ENCODE results near the gene ADD2. TPM values are rescaled to one million over a fixed set of nuclear protein-coding genes. Genes with fewer than 3 reads are reported as not detected.
A peak's percentile ranks its signal among the peaks of the same experiment; 100 is the strongest.

Gene ADD2
- total RNA-seq, 3 donors from 2014 or later = 4.8 to 13.7 (median 8.0) TPM

- Mint-ChIP-seq H3K36me3 (ENCODE audit: insufficient read depth) (no peaks in the 10 kb centered on the region), H3K27me3 (ENCODE audit: low read depth) (no peaks in the 10 kb centered on the region), H3K4me1 (ENCODE audit: low read depth) (no peaks in the 10 kb centered on the region), H3K4me3 (no peak overlapping the region), H3K9me3 (no peaks in the 10 kb centered on the region)
- DNase-seq = no peak
- ATAC-seq = no peak
These were observed 88.7 kb downstream of the ADD2 start for GRCh38 chr2:70679259-70679658.

GRCh38 chr2:70678576-70679143 lies 89.3 kb downstream of the ADD2 start:
- DNase-seq (no peak), ATAC-seq (no peak)
- Mint-ChIP-seq H3K27me3 (ENCODE audit: low read depth) (no peaks in the 10 kb centered on the region), H3K4me1 (ENCODE audit: low read depth) (no peaks in the 10 kb centered on the region), H3K9me3 (no peaks in the 10 kb centered on the region), H3K36me3 (ENCODE audit: insufficient read depth) (no peaks in the 10 kb centered on the region), H3K4me3 (no peak overlapping the region)

DNA sequence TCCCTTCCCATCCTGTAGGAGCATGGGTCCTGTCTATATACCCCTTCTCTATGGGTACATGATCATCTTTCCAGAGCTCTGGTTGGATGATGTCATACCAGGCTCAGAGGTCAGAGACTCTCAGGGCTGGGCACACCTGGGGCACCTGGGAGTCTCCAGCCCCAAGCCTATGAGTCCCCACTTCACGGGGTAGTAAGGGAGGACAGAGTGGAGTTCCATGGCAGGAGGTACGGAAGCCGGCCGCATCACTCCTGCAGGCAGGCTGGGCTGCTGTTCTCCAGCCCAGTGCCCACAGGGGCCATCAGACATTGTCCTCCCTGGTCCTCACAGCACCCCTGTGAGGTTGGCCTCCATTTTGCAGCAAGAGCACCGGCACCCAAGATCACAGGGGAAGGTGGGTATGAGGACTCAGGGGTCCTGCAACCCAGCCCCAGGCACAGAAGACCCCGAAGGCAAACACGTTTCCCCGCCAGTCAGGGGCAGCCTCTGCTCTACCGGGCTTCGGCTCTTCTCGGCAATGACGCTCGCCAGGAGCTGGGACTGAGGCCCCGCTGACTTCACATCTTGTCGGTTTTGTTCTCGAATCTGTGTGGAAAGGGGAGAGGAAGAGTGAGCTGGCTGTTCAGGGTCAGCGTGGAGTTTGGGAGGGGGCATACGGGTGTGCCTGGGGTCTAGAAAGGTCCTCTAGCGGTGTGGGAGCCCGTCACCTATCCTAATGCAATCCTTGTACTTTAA lies 91.5 kb downstream of the ADD2 start:
- DNase-seq = no peak
- no peaks in the 10 kb centered on the region for H3K9me3 Mint-ChIP-seq

GRCh38 chr2:70675862-70676261 lies 92.1 kb downstream of the ADD2 start:
- no peaks in the 10 kb centered on the region for H3K4me1 Mint-ChIP-seq (ENCODE audit: low read depth)
- no peak overlapping the region for H3K4me3 Mint-ChIP-seq
- no peaks in the 10 kb centered on the region for H3K27me3 Mint-ChIP-seq (ENCODE audit: low read depth)
- H3K9me3 Mint-ChIP-seq = no peaks in the 10 kb centered on the region
- no peak for ATAC-seq
- no peak for DNase-seq
- no peaks in the 10 kb centered on the region for H3K36me3 Mint-ChIP-seq (ENCODE audit: insufficient read depth)

More for the DNA sequence above, 91.5 kb downstream of the ADD2 start:
- Mint-ChIP-seq H3K36me3 (ENCODE audit: insufficient read depth) (no peaks in the 10 kb centered on the region), H3K4me1 (ENCODE audit: low read depth) (no peaks in the 10 kb centered on the region), H3K4me3 (no peak overlapping the region), H3K27me3 (ENCODE audit: low read depth) (no peaks in the 10 kb centered on the region)
- ATAC-seq = no peak

DNA sequence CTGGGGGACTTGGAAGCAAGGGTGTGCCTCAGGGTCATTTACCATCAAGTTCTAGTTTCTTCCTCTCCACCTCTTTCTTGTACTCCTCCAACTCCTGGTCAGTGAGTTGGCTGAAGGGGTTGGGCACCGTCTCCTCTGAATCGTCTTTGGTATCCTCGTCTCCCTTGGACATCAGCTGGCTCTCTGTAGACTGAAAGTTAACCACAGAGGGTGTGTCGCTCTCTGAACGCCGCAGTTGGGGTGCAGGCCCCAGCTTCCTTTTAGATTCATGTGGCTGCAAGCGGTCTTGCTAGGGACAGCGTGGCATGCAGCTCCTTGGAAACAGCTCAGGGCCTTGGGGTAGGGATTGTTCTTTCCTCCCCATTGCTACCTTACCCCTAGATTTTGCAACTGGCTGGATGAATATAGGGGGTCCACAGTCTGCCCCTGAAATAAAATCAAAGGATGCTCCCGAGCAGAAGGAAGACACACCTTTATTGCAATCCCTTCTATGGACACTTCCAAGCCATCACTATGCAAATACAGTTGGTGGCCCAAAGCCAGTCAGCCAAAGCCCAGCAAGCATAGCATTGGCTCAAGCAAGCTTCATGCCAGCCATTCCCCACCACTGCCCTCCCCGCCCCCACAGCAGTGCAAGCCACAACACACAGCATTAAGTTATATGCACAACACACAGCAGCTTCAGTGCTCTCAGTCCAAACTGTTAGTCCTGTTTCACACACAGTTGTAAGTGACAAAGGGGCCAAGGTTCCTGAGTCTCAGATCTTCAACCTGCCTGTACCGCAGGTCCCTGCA lies 93.2 kb downstream of the ADD2 start:
- no peak for DNase-seq
- Mint-ChIP-seq H3K4me3 (no peak overlapping the region), H3K36me3 (ENCODE audit: insufficient read depth) (no peaks in the 10 kb centered on the region), H3K9me3 (no peaks in the 10 kb centered on the region), H3K27me3 (ENCODE audit: low read depth) (no peaks in the 10 kb centered on the region), H3K4me1 (ENCODE audit: low read depth) (no peaks in the 10 kb centered on the region)
- no peak for ATAC-seq

DNA sequence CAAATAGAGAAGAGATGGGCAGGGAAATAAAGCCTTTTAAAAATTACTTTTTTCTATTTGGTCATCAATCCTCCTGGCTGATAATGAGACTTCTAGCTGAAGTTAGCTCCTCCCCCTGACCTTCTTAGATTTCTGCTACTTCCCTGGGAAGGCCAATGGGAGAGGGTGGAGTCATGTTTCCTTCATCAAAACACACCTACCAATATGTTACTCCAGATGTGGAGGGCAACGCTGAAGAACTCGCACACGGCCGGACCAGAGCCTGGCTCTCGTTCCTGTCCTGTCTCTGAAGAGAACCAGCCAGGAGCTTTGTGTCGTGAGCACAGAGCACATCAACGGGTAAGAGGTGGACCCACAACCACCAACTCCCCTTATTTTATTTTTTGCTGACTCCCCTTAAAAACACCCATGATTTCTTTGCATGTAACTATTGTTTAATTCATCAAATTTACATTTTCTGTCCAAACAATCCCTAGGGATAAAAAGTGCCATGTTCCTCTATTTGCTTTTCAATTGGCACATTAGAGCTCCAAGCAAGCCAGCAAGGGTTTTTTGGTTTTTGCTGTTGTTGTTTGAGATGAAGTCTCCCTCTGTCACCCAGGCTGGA lies 94.9 kb downstream of the ADD2 start:
- no peaks in the 10 kb centered on the region for H3K4me1 Mint-ChIP-seq (ENCODE audit: low read depth)
- H3K9me3 Mint-ChIP-seq = no peaks in the 10 kb centered on the region
- no peaks in the 10 kb centered on the region for H3K27me3 Mint-ChIP-seq (ENCODE audit: low read depth)
- H3K4me3 Mint-ChIP-seq = no peak overlapping the region
- ATAC-seq (no peak), DNase-seq (no peak)
- H3K36me3 Mint-ChIP-seq (ENCODE audit: insufficient read depth) = no peaks in the 10 kb centered on the region

- Mint-ChIP-seq H3K9me3 (no peaks in the 10 kb centered on the region), H3K36me3 (ENCODE audit: insufficient read depth) (no peaks in the 10 kb centered on the region), H3K27me3 (ENCODE audit: low read depth) (no peaks in the 10 kb centered on the region), H3K4me1 (ENCODE audit: low read depth) (no peaks in the 10 kb centered on the region), H3K4me3 (no peak overlapping the region)
- no peak for DNase-seq
- no peak for ATAC-seq
These were observed 96.8 kb downstream of the ADD2 start for GRCh38 chr2:70671092-70671675.

GRCh38 chr2:70670626-70671025 lies 97.4 kb downstream of the ADD2 start:
- Mint-ChIP-seq H3K4me1 (ENCODE audit: low read depth) (no peaks in the 10 kb centered on the region), H3K4me3 (no peak overlapping the region), H3K9me3 (no peaks in the 10 kb centered on the region), H3K36me3 (ENCODE audit: insufficient read depth) (no peaks in the 10 kb centered on the region), H3K27me3 (ENCODE audit: low read depth) (no peaks in the 10 kb centered on the region)
- ATAC-seq = no peak
- no peak for DNase-seq

- H3K4me3 Mint-ChIP-seq = no peak overlapping the region
- no peaks in the 10 kb centered on the region for H3K9me3 Mint-ChIP-seq
- ATAC-seq (no peak), DNase-seq (no peak)
- peaks cover 2% of the 10 kb centered on the region for H3K4me1 Mint-ChIP-seq (ENCODE audit: low read depth)
- H3K27me3 Mint-ChIP-seq (ENCODE audit: low read depth) = peaks cover 4% of the 10 kb centered on the region
- no peaks in the 10 kb centered on the region for H3K36me3 Mint-ChIP-seq (ENCODE audit: insufficient read depth)
These were observed 97.8 kb downstream of the ADD2 start for GRCh38 chr2:70670202-70670601.

DNA sequence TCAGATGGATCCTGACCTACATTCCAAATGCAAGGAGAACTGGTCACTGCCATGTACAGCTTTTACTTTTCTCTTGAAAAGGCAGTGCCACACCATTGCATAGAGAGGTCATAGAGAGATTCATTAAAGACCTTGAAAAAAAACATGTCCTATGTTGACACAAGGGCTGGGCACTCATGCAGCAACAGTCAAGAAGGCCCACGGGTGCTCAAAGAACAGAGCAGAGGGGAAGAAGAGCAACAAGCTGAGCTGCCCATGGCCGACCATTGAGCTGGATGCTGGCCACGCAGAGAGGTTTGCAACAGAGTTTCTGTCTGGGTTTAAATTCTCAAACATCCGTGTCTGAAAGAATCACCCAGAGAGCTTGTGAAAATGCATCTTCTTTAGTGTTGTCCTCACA lies 99.1 kb downstream of the ADD2 start:
- ATAC-seq (no peak), DNase-seq (no peak)
- no peak overlapping the region for H3K4me3 Mint-ChIP-seq
- H3K9me3 Mint-ChIP-seq = no peaks in the 10 kb centered on the region
- H3K36me3 Mint-ChIP-seq (ENCODE audit: insufficient read depth) = no peaks in the 10 kb centered on the region
- H3K27me3 Mint-ChIP-seq (ENCODE audit: low read depth) = peaks cover 4% of the 10 kb centered on the region
- H3K4me1 Mint-ChIP-seq (ENCODE audit: low read depth) = peaks cover 12% of the 10 kb centered on the region

- Mint-ChIP-seq H3K4me1 (ENCODE audit: low read depth) (peaks cover 16% of the 10 kb centered on the region), H3K36me3 (ENCODE audit: insufficient read depth) (no peaks in the 10 kb centered on the region), H3K9me3 (no peaks in the 10 kb centered on the region)
These were observed 99.6 kb downstream of the ADD2 start for GRCh38 chr2:70668432-70668831.

DNA sequence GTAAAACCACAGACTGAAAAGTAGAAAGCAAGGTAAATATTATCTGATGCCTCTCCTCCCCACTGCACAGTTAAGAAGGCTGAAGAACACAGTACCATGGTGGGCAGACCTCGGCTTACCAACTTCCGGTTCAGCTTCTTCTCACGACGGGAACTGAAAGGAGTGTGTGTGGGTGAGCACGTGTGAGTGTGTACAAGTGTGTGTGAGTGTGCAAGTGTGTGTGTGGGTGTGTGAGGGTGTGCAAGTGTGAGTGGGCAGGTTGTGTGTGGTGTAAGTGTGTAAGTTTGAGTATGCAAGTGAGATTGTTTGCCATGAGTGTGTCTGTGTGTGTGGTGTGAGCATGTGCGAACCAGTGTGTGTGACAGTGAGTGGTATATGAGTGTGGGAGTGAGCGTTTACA lies 103.5 kb downstream of the ADD2 start:
- no peaks in the 10 kb centered on the region for H3K36me3 Mint-ChIP-seq (ENCODE audit: insufficient read depth)

More at GRCh38 chr2:70668432-70668831, 99.6 kb downstream of the ADD2 start:
- Mint-ChIP-seq H3K4me3 (no peak overlapping the region), H3K27me3 (ENCODE audit: low read depth) (peaks cover 4% of the 10 kb centered on the region)
- ATAC-seq (no peak), DNase-seq (no peak)

GRCh38 chr2:70663411-70663810 lies 104.6 kb downstream of the ADD2 start:
- DNase-seq (no peak), ATAC-seq (no peak)
- no peaks in the 10 kb centered on the region for H3K9me3 Mint-ChIP-seq
- H3K36me3 Mint-ChIP-seq (ENCODE audit: insufficient read depth) = no peaks in the 10 kb centered on the region
- H3K4me1 Mint-ChIP-seq (ENCODE audit: low read depth) = peaks cover 16% of the 10 kb centered on the region
- H3K27me3 Mint-ChIP-seq (ENCODE audit: low read depth) = peaks cover 4% of the 10 kb centered on the region
- H3K4me3 Mint-ChIP-seq = no peak overlapping the region

More for the DNA sequence above, 103.5 kb downstream of the ADD2 start:
- ATAC-seq (peak in 1 of 2 donors; percentile 59), DNase-seq (no peak)
- H3K4me3 Mint-ChIP-seq = no peak overlapping the region
- peaks cover 16% of the 10 kb centered on the region for H3K4me1 Mint-ChIP-seq (ENCODE audit: low read depth)
- no peaks in the 10 kb centered on the region for H3K9me3 Mint-ChIP-seq
- H3K27me3 Mint-ChIP-seq (ENCODE audit: low read depth) = peaks cover 4% of the 10 kb centered on the region

GRCh38 chr2:70659551-70659950 lies 108.4 kb downstream of the ADD2 start:
- Mint-ChIP-seq H3K27me3 (ENCODE audit: low read depth) (peaks cover 10% of the 10 kb centered on the region), H3K4me1 (ENCODE audit: low read depth) (peaks cover 30% of the 10 kb centered on the region), H3K36me3 (ENCODE audit: insufficient read depth) (no peaks in the 10 kb centered on the region), H3K4me3 (no peak overlapping the region), H3K9me3 (no peaks in the 10 kb centered on the region)
- DNase-seq (no peak), ATAC-seq (no peak)
